COLO668 (cell line): Measurements from ENCODE around the gene CACNA1E.

Experiments
- DNase-seq: peaks from one replicate; lab custom pipeline; 2025; ENCODE audit not compliant: unreplicated experiment; lab: John Stamatoyannopoulos, UW

The CACNA1E gene

DNA sequence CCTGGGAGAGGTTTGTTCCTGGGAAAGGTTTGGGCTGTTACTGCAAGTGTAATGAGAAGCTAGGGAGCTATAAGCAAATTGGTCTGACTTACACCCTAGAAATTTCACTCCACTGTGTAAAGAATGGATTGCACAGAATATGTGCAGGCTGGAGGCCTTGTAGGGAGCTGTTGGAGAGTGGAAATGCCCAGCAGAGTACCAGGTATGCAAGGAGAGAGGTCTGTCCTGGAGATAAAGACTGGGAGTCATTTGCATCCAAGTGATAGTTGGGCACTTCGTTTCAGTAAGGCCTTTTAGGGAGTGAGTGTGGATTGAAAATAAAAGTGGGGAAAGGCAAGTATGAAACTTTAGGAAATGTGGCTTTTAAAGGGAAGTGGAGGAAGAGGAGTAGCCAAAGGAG, 75.8 kb downstream of the CACNA1E start:
- no peak for DNase-seq

DNA sequence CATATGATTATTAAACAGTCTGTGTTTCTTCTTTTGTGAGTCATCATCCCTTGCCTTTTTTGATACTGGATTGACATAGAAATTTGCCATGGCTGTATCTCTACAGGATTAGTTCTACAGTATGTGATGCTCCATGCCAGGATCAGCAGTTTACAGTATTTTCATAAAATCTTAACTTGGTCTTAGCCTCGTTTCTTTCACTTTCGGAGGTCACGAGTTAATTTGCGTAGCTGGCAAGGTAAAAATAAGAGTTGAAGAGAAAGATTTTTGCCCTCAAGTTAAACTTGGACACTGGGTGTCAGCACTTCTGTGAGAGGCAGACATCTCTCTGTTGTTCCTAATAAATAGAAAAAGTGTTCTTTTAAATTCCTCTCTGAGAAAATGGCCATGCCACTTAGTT, 79.1 kb downstream of the CACNA1E start:
- no peak for DNase-seq

DNA sequence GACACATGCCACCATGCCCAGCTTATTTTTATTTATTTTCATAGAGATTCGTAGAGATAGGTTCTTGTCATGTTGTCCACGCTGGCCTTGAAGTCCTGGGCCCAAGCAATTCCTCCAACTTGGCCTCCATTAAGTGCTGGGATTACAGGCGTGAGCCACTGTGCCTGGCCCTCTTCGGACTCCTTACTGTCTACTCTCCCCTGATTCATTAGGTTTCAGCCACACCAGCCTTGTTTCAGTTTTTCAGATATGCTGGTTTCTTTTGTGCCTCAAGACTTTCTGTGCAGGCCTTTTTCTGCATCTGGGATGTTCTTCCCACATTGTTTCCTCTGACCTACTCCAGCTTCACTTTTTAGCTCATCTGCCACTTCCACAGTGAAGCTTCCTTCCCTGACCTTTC, 85.4 kb downstream of the CACNA1E start:
- DNase-seq: no peak

DNA sequence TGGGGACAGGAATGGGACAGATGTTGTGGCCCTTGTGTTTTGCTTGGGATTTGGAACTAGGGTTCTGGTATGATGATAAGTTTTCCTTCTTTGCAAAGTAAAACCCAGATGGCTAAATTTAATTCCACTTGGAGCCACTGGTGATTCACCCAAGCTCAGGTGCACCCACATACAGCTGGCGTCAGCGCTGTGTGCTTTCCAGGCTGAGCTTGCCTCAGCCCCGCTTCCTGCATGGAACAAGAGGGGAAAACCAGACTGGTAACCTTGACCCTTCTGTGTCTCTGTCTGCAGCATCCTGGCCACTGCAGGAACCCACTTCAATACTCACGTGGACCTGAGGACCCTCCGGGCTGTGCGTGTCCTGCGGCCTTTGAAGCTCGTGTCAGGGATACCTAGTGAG, 94.2 kb downstream of the CACNA1E start:
- no peak for DNase-seq

DNA sequence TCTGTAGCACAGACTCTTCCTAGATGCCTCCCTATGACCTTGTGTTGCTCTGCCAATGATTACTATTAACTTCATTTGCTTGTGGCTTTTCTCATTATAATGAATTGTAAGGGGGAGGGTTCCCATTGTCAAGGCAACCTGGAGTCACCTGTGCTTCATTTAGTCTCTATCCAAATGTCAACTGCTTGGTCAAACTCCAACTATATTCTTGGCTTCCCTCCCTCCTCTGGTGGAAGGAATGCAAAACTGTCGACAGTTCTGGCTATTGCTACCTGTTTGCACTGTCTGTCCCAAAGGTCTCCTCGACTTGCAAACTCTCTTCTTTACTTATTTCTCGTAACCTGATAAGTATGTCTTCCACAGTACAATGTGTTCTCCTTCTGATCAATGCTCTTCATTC, 100.3 kb downstream of the CACNA1E start:
- DNase-seq: no peak

DNA sequence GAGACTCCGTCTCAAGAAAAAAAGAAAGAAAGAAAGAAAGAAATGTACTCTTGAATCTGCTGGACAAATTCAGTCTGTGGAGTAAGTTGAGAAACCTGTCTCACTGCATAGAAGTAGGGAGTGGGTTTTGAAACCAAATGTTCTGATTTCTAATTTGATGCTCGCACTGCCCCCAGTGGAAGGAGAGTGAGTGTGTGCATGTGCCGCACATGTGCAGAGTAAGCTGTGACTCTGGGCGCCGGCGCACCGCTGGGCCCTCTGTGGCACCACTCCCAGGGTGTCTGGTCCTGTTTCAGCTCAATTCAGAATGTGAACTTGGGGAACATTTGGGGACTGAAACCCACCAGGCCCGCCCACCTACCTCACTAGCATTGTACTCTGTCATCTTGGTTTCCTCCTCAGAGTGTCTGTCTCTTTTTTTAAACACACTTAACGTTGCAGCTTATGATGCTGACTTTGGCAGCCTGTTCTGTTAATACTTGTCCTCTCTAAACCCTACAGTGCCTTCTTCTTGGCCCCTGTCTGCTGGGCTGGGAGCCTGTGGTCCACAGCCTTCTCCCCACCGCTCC, 104.6 kb downstream of the CACNA1E start:
- DNase-seq: peak; percentile 14

DNA sequence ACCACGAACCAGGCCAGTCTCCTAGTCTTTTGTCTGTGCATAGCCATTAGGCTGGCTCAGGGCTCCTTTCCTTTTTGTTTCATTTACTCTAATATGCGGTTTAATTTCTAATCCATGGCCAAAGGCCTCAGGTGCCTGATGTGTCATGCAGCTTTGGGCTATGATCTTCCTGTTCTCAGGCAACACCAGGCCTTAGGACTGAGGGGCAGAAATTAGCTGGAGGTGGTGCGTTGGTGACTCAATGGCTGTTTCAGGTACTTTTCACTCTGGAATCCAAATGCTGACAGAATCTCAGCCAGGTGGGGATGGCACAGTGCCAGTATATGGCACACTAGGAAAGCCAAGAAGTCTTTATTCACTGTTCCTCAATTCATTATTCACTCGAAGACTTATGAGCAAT, 105.3 kb downstream of the CACNA1E start:
- DNase-seq: no peak

DNA sequence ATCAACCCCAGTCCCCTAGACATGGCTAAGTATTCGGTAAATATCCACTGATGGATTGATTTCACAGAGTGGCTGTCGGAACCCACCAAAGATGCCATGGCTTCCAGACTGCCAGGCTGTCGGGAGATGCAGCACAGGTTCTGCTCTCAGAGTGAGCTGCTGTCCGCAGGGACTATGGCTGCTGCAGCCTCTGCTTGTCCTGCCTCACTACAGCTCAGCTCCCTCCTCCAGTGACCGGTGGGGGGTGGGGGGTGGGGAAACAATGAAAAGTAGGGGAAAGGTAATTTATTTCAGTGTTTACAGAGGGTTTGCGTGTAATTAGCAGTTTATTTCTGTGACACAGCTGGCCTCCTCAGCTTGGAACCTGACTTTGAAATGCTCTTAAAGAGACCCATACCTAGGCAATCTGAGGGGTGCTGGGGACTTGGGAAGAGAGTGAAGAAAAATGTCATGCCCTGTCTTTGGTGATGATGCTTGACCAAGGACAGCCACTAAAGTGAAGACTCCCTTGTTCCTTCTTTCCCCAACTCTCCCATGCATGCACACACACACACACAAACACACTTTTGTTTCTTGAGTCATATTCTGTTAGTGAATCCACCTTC, 109.0 kb downstream of the CACNA1E start:
- DNase-seq: no peak

DNA sequence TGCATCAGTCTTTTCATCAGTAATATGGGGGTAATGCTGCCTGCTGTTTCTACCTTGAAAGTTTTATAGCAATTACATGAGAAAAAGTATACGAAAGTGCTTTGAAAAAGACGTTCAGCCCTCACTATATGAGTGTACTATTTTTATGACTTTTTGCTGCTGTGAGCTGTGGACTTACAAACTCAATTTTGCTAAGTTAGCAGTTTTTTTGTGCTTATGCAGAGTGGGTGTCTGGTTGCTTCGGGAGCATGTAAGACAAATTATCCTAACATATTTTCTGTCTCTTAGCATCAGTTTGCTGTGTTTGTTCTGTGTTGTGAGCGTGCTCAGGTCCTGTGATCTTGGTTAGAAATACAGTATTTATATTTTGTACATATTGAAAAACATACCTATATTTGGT, 109.7 kb downstream of the CACNA1E start:
- no peak for DNase-seq

DNA sequence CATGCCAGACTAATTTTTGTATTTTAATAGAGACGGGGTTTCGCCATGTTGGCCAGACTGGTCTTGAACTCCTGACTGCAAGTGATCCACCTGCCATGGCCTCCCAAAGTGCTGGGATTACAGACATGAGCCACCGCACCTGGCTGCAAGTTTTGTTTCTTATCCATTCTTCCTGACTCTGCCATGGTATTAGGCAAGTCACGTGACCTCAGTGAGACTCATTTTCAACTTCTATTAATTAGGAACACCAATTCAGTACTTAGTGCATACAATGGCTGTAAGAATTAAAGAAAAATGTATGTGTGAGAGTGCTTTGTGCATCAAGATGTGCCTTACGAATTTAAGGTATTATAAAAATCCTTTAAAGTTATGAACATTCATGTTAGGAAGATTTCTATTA, 111.2 kb downstream of the CACNA1E start:
- DNase-seq: no peak

DNA sequence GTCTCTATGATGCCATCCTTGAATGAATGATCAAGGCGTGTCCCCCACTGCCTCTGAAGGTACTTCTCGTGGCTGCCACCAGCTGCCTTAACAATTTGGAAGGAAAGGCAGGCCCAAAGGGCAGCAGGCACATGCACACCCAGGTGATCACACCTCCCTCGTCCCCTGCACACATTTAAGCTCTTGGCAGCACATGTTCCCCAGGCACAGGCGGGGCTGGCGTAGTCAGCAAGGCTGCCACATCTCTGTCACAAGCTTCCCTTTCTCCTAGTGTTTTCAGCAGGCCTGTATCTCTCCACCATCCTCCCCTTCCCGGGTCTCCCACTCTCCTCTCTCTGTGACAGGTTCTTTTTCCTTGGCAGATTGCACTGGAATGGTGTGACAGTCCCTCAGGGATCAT, 111.9 kb downstream of the CACNA1E start:
- DNase-seq: no peak

DNA sequence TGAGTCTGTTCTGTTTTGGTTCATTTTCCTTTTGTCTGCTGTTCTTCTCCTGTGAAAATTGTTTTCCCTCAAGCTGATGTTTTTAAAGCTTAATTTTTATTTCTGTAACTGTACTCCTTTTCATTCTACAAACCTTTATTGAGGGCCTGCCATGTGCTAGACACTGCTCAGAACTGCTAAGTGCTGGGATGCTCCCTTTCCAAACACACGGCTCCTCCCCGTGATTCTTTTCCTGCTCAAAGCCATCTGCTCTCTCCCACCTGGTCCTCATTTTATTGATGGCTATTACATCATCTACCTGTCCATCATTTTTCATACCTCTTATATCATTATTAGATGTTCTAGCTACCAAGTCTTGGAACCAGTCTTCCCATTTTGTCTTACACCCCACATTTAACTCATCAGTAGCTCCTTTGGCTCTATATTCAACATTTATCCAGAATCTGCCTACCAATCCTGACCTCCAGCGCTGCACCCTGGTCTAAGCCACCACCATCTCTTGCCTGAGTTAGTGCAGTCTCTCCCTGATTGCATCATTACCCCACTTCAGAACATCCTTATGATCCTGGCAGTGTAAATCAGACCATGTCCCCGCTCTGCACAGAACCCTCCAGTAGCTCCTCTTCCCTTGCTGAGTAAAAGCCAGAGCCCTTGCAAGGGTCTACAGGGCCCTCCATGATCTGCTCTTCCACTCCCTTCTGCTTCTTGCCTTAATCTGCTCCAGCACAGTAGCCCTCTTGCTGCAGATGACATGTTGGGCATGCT, 118.1 kb downstream of the CACNA1E start:
- no peak for DNase-seq

DNA sequence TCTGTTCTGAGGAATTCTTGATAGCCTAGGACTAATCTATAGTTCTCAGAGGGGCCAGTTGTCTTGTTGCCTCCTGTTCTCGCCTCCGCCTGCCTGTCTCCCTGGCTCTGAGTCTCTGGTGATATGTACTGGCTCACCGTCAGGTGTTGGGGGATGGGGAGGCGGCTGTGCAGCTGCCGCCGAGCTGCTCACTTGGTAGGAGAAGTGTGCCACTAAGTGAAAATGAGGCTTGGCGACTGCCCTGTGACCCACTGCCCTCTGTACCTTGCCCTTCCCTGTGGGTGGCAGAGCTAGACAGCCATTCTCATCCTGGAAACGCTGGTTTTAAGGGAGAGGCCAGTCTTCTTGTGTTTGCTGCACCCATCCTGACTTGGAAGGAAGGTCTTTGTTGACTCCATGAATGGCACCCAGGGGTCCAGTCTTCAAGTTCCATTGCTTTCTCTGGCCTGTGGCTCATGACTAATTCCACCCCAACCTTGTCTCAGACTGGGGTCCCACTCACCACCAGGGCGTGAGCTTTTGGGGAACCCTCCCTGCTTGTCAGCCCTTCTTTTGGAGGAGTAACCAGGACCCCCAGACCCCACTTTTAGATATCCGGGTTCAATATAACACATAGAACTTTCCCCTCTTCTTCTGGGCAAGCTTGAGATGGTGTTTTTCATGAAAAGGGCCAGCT, 120.6 kb downstream of the CACNA1E start:
- DNase-seq: no peak

DNA sequence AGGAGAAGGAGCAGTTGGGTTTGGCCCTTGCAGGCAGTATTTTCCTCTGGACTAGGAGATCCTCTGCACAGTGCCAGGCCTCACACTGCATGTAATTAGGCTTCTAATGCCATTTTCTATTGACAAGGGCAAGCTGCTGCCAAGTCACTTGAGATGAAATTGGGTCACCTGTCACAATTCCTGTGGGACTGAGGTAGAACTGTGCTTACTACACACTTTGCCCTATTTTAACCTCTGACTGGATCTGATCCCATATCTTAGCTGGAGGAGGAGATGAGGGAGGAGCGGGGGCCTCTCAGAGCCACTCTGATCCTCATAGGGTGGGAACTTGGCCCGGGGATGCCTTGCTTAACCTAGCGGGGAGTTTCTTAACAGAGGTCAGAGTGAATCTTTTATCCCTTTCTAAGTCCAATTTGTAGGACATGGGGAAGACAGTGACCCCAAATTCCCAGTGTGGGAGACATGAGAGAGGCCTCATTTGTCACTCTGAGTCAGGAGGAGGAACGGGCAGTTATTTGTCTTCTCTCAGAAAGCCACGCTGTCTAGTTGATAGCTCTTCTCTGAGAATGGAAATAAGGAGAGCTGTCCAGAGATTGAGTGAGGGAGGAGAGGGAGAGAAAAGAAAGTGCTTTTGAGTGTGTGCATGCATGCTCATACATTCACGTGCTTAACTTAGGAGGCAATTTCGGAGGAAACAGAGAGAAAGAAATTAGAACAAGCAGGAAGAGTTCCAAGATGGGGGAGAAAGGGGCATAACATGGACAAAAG, 121.3 kb downstream of the CACNA1E start:
- no peak for DNase-seq

DNA sequence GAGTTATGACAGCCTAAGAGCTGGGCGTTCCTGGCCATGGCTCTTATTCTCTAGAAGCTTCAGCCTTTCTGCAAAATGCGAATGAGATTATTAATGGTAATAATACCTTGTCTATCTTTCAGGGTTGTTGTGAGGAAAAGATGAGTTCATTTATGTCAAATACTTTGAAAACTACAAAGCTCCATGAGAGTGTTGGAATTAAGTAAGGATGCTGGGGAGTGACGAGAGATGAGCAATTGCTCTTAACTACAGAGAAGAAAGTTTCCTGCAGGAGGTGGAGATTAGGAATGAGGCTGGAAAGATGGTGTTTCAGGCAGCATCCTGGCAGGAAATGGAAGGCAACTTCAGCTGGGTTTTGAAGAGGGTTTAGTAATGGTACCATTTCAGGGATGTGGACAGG, 124.2 kb downstream of the CACNA1E start:
- no peak for DNase-seq

DNA sequence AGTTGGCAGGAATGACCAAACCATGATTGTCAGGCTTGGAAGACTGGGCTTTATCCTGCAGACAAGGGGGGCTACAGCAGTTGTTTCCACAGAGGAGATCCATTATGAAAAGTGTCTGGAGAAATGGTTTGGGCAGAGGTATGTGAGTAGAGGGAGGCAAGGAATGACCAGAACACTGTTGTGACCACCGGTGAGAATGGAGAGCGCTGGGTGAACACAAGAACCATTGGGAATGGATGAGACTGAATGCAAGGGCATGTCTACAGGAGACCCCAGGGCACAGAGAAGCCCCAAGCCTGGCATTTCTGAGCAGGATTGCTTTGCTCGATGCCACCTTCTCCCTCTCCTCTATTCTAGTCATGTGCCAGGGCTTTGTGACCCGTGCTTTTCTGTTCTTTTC, 125.1 kb downstream of the CACNA1E start:
- no peak for DNase-seq

DNA sequence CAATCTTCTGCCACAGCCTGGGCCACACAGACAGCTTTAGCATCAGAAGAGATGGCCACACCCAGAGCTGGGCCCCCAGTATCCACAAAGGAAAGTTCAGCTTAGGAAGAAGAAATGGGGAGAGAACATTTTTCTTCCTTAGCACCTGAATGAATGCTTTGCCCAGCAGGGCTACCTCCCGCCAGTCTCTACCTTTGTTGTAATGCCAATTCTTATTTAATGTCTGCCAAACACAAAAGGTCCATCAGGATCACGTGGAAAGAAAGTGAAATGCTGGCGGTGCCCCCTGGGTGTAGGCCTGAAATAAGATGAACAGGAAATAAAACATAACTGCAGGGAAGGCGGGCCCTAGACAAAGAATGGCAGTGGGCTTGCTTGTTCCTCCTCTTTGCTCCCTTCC, 125.6 kb downstream of the CACNA1E start:
- no peak for DNase-seq

DNA sequence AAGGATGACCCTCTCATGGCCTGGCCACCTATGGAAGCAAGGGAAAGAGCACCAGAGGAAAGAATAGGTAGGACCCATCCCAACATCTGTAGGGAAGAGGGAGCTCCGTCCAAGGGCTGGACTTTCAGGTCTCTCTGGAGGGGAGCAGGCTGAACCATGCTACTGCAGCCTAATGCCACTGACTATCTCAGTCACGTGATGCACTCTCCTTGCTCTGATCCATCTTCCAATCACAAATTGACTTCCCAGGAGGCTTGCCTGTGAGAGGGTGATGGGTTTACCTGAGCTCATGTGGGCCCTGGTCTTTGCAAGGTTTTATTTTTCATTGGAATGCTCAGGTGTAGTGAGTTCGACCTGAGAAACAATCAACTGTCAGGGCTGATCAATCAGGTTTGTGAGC, 128.8 kb downstream of the CACNA1E start:
- no peak for DNase-seq

DNA sequence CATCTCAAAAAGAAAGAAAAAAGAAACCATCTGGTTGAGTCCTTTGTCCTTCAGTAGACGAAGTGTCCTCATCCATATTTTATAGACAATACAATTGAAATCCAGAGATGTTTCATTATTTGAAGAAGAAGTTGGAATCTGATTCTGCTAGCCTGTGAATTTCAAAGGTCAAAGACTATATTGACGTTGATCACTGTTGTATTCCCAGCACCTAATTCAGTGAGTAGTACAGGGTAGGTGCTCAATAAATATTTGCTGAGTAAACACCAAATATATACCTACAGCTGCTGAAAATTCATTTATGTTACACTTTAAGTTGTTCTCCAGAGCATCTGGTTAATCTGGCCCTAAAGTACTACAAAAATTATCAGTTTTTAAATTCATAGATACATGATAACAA, 135.2 kb downstream of the CACNA1E start:
- DNase-seq: no peak

DNA sequence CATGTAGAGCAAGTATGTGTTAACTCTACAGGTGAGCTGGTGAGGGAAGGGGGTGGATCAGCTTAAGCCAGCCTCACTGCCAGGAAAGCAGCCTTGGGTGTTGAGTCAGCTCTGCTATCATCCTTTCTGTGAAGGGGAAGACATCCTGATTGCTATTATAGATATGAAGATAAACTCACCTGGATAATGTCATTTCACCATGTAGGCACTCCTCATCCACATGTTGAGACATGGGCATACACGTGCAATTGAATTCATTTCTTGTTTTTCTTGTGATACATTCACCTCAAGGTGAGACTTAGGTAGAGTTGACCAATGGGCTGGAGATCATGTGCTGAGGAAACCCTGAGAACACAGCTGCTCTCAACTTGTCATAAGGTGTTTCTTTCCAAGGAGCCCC, 136.9 kb downstream of the CACNA1E start:
- no peak for DNase-seq

DNA sequence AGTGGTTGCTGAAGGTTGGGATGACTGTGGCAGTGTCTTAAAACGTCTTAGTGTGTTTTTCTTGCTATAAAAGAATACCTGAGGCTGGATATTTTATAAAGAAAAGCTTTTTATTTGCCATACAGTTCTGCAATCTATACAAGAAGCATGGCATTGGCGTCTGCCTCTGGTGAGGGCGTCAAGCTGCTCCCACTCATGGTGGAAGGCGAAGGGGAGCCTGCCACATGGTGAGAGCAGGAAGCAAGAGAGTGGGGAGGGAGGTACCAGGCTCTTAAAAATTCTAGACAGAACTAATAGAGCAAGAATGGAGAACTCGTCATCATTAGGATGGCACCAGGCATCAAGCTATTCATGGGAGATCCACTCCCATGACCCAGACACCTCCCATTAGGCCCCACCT, 140.5 kb downstream of the CACNA1E start:
- no peak for DNase-seq
